HL-60 (cell line): Measurements from ENCODE around the gene MOB3B.

ENCODE experiments used
- DNase-seq, 2 experiments: peaks; one replicate each; pipeline ENCODE4 v3.0.0-alpha.2; 2010 to 2020; ENCODE audit warnings: low read depth in 1 of 2, low spot score in 1 of 2
- H3K27ac ChIP-seq: fragments of 250-450 bp; sonication (Bioruptor Pico); replicated peaks from 2 replicates; pipeline ENCODE4 v1.5.1; 2020; ENCODE audit warnings: mild to moderate bottlenecking, moderate library complexity
- H3K27me3 ChIP-seq: fragments of 250-450 bp; sonication (Bioruptor Pico); 2 replicates; pipeline ENCODE4 v1.5.1; 2021; ENCODE audit warnings: mild to moderate bottlenecking, moderate library complexity; ENCODE audit not compliant: insufficient read depth, poor library complexity, severe bottlenecking
- H3K4me3 ChIP-seq: replicated peaks from 2 replicates; pipeline ENCODE4 v1.5.1; 2011; ENCODE audit warnings: mild to moderate bottlenecking, control low read depth, low read length; ENCODE audit not compliant: insufficient read depth
- GABPA ChIP-seq: IDR thresholded peaks from 2 replicates; pipeline ENCODE4 v1.6.1; 2012; ENCODE audit warnings: low read depth
- POLR2AphosphoS5 ChIP-seq: IDR thresholded peaks from 2 replicates; pipeline ENCODE4 v1.6.1; 2012; ENCODE audit warnings: low read depth
- REST ChIP-seq: IDR thresholded peaks from 2 replicates; pipeline ENCODE4 v1.6.1; 2012; ENCODE audit warnings: low read depth; ENCODE audit not compliant: insufficient replicate concordance
- SPI1 ChIP-seq: IDR thresholded peaks from 2 replicates; pipeline ENCODE4 v1.6.1; 2012; ENCODE audit warnings: low read depth, mild to moderate bottlenecking, borderline replicate concordance
- TF ChIP-seq, protein P1 (sequence below): IDR thresholded peaks from one replicate; pipeline ENCODE4 v1.5.1; 2011; ENCODE audit warnings: low read length, control low read depth, inconsistent platforms; ENCODE audit not compliant: insufficient read depth

Gene MOB3B

GRCh38 chr9:27572566-27572917, 42.9 kb upstream of the MOB3B start:
- peak; percentile 50 to 71 for DNase-seq
- H3K27me3 ChIP-seq: no peaks in the 10 kb centered on the region

GRCh38 chr9:27572061-27572460, 42.4 kb upstream of the MOB3B start:
- no peak overlapping the region for H3K27ac ChIP-seq
- no peak for DNase-seq
- TF ChIP-seq GABPA: no peak
- TF ChIP-seq, protein P1, sequence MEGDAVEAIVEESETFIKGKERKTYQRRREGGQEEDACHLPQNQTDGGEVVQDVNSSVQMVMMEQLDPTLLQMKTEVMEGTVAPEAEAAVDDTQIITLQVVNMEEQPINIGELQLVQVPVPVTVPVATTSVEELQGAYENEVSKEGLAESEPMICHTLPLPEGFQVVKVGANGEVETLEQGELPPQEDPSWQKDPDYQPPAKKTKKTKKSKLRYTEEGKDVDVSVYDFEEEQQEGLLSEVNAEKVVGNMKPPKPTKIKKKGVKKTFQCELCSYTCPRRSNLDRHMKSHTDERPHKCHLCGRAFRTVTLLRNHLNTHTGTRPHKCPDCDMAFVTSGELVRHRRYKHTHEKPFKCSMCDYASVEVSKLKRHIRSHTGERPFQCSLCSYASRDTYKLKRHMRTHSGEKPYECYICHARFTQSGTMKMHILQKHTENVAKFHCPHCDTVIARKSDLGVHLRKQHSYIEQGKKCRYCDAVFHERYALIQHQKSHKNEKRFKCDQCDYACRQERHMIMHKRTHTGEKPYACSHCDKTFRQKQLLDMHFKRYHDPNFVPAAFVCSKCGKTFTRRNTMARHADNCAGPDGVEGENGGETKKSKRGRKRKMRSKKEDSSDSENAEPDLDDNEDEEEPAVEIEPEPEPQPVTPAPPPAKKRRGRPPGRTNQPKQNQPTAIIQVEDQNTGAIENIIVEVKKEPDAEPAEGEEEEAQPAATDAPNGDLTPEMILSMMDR: no peak
- no peak for TF ChIP-seq SPI1
- no peak for TF ChIP-seq REST
- no peak for TF ChIP-seq POLR2AphosphoS5
- H3K4me3 ChIP-seq: no peak overlapping the region
- no peaks in the 10 kb centered on the region for H3K27me3 ChIP-seq

More at GRCh38 chr9:27572566-27572917, 42.9 kb upstream of the MOB3B start:
- H3K4me3 ChIP-seq: peak overlapping the region; percentile 66
- H3K27ac ChIP-seq: peak overlapping the region; percentile 76
- no peak for TF ChIP-seq POLR2AphosphoS5
- TF ChIP-seq REST: no peak
- TF ChIP-seq, protein P1: no peak
- no peak for TF ChIP-seq GABPA
- TF ChIP-seq SPI1: no peak; the same call in 1 of the 2 replicates

- H3K4me3 ChIP-seq: no peak overlapping the region
- no peak for DNase-seq
- no peaks in the 10 kb centered on the region for H3K27me3 ChIP-seq
- TF ChIP-seq GABPA (no peak), REST (no peak), POLR2AphosphoS5 (no peak), SPI1 (no peak)
- TF ChIP-seq, protein P1: no peak
- no peak overlapping the region for H3K27ac ChIP-seq
These were observed 41.4 kb upstream of the MOB3B start for GRCh38 chr9:27571011-27571410.
